ENCODE results near the gene CFDP1. TPM values are rescaled to one million over a fixed set of nuclear protein-coding genes. Genes with fewer than 3 reads are reported as not detected.

Gene CFDP1
- total and polyA plus RNA-seq, 2 of the 13 experiments (the other 11 are each of a cell fraction or from before 2014, with no cell fraction given): 78.6 to 153 TPM

DNA sequence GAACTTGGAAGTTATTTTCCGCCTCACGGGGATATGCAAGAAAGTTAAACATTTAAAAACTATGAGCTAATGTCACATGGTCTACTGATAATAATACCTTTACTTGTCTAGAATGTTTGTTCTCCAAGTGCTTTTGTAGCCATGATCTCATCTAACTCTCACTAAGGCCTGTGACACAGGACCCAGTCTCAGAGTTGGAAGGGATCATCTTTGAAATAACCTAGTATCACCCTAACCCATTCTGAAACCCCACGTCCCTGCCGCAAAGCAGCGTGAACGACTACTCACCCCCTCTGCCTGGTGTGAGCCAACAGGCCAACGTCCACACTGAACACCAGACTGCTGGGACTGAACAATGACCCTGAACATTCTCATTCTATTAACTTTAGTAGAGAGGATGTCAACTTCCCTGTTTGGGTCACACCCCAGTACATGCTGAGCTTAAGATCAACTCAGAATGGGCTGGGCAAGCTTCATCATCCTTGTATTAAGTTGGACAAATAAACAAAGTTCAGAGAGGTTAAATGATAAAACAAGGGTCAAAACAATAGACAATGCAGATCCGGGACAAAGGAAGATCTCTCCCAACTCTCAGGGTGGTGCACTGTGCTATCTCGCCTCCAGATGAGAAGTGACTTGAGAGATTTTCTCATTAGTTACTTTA lies 127.1 kb downstream of the CFDP1 start (continued):
- TF ChIP-seq ZNF484 (CRISPR knock-in tag; IDR thresholded peaks at IDR 0.05; ENCODE audit: borderline replicate concordance, low read depth) (no peak), HNRNPUL1 (IDR thresholded peaks at IDR 0.05; ENCODE audit: low read depth, low read length) (no peak)

DNA sequence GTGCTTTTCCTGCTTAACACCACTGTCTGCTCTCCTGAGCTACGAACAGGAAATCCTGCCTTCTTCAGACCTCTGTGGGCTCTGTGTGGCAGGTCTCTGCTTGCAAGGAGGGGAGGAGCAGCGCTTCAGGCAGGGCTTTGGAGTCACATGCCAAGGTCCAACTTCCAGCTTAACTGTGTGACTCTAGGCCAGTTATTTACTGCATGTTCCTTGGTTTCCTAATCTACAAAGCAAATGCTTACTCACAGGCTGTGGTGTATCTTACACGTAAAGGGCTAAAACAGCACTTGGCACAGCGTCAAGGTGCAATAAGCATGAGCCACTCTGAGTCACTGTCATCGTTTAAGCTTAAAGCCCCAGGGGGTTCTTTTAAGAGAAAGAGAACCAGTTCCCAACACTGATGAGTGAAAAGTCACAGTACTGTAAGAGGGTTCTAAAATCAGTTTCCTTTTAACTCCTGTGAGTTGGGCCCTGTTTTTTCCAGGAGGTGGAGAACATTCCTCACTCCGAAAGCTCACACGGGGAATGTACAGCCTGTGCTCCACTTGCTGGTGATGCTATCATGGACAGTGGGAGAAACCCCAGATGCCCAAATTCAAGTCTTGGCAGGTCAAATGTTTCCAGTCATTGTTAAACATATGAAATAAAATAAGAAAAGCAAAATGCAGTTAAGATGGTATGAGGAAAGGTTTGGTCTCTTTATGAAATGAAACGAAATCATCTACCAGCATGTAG lies 127.8 kb downstream of the CFDP1 start:
- H3K36me3 ChIP-seq (replicated peaks in 1 of 2; ENCODE audit: control insufficient read depth in 1 of 2, insufficient read depth in 2 of 2, low read length in 2 of 2): peaks cover 8 to 35% of the 10 kb centered on the region in 2 experiments
- TSS peak; percentile 84 for BruUV-seq (replicated peaks)
- H3K9ac ChIP-seq (ENCODE audit: insufficient read depth, low read depth, low read length): peak overlapping the region; percentile 89
- H3K79me2 ChIP-seq (ENCODE audit: insufficient read depth, low read length): peaks cover 3% of the 10 kb centered on the region
- ChIA-PET CTCF (ENCODE audit: low intra/inter-chr PET ratio, low total read pairs) (no interaction called here), POLR2A (interaction anchor here (0.8 to 10.2 kb wide), 37 partner anchors 8 to 699 kb away, joined by 3 to 312 read pairs (median 6); partner anchors contain the start of genes BCAR1, CFDP1, GLG1 and KARS1)
- ATAC-seq: peak; percentile 87
- H2AFZ ChIP-seq (ENCODE audit: low read length): no peak overlapping the region
- intact Hi-C loops (cut with micrococcal nuclease; ENCODE audit: unreplicated experiment) (loop anchor here (1.0 to 2.0 kb wide), 3 partner anchors 43 to 79 kb away; no protein-coding TSS in a partner anchor), in situ Hi-C loops (cut with HindIII; ENCODE audit: extremely low pct_ligation_motif_present, low pct_unique_long_range_greater_than_20kb) (loop anchor here (5.0 kb wide), 1 partner anchor 38 kb away; no protein-coding TSS in a partner anchor)
- no peaks in the 10 kb centered on the region; a peak in 1 of 5 replicates for H3K27me3 ChIP-seq (ENCODE audit: control insufficient read depth in 1 of 2, insufficient read depth in 2 of 2, low read length in 2 of 2)
- H3K4me3 ChIP-seq (replicated peaks in 1 of 3; ENCODE audit: insufficient read depth in 1 of 3, low read depth in 2 of 3, low read length in 3 of 3): peak overlapping the region; percentile 46 to 62 (median 55)
- no peaks in the 10 kb centered on the region for H4K20me1 ChIP-seq (ENCODE audit: insufficient read depth, low read length)
- peak; percentile 89 for FAIRE-seq
- peak; percentile 99 for DNase-seq (ENCODE audit: low spot score)
- no peaks in the 10 kb centered on the region for H3K9me3 ChIP-seq (ENCODE audit: low read length)
- WGBS (ENCODE audit: low lambda C conversion rate): under 1% methylated on average over 8 of the region's 8 CpGs
- H3K4me2 ChIP-seq (ENCODE audit: low read depth, low read length): peak overlapping the region; percentile 96
- H3K4me1 ChIP-seq (ENCODE audit: insufficient read depth, low read length): peaks cover 69% of the 10 kb centered on the region
- peak overlapping the region; percentile 99 for H3K27ac ChIP-seq (ENCODE audit: extremely low read length, insufficient read depth, low read length)
- 0 out of 2 replicates have a peak, but pooled peaks have one; percentile 38 for TF ChIP-seq ZNF562 (CRISPR knock-in tag; IDR thresholded peaks at IDR 0.05; ENCODE audit: borderline replicate concordance)
- no peak for TF ChIP-seq ZNF850 (CRISPR knock-in tag; conservative IDR thresholded peaks at IDR 0.05)
- TF ChIP-seq ZNF350 (CRISPR knock-in tag; IDR thresholded peaks at IDR 0.05; ENCODE audit: borderline replicate concordance, low read depth): 0 out of 2 replicates have a peak, but pooled peaks have one; percentile 69
- peak; percentile 56; the same call in 1 of the 2 replicates for TF ChIP-seq ZNF160 (CRISPR knock-in tag; IDR thresholded peaks at IDR 0.05)
- no peak for TF ChIP-seq ZNF207 (IDR thresholded peaks at IDR 0.05; ENCODE audit: borderline replicate concordance)
- peak; percentile 73; the same call in 1 of the 2 replicates for TF ChIP-seq FOSL1 (CRISPR knock-in tag; IDR thresholded peaks at IDR 0.05; ENCODE audit: borderline replicate concordance)
- TF ChIP-seq KLF15 (CRISPR knock-in tag; IDR thresholded peaks at IDR 0.05; ENCODE audit: borderline replicate concordance): no peak
- TF ChIP-seq ZNF12 (CRISPR knock-in tag; IDR thresholded peaks at IDR 0.05): peak; percentile 72
- TF ChIP-seq ZNF333 (CRISPR knock-in tag; IDR thresholded peaks at IDR 0.05; ENCODE audit: borderline replicate concordance): no peak
- TF ChIP-seq SAFB2 (CRISPR knock-in tag; IDR thresholded peaks at IDR 0.05; ENCODE audit: borderline replicate concordance, low read depth): no peak; the same call in 1 of the 2 replicates
- TF ChIP-seq ZNF839 (CRISPR knock-in tag; IDR thresholded peaks at IDR 0.05; ENCODE audit: borderline replicate concordance): no peak
- TF ChIP-seq FOXK1 (CRISPR knock-in tag; IDR thresholded peaks at IDR 0.05; ENCODE audit: borderline replicate concordance, low read depth): peak; percentile 93; the same call in 1 of the 2 replicates
- TF ChIP-seq KDM4B (CRISPR knock-in tag; IDR thresholded peaks at IDR 0.05): no peak
- peak; percentile 94 for TF ChIP-seq TEAD3 (CRISPR knock-in tag; optimal IDR thresholded peaks at IDR 0.05; ENCODE audit: borderline replicate concordance)
- TF ChIP-seq SIX1 (CRISPR knock-in tag; IDR thresholded peaks at IDR 0.05; ENCODE audit: borderline replicate concordance): peak; percentile 70; the same call in 1 of the 2 replicates
- no peak for TF ChIP-seq ZNF225 (CRISPR knock-in tag; IDR thresholded peaks at IDR 0.05)
- 0 out of 2 replicates have a peak, but pooled peaks have one; percentile 85 for TF ChIP-seq ZNF34 (CRISPR knock-in tag; IDR thresholded peaks at IDR 0.05; ENCODE audit: borderline replicate concordance)
- TF ChIP-seq, protein P1, sequence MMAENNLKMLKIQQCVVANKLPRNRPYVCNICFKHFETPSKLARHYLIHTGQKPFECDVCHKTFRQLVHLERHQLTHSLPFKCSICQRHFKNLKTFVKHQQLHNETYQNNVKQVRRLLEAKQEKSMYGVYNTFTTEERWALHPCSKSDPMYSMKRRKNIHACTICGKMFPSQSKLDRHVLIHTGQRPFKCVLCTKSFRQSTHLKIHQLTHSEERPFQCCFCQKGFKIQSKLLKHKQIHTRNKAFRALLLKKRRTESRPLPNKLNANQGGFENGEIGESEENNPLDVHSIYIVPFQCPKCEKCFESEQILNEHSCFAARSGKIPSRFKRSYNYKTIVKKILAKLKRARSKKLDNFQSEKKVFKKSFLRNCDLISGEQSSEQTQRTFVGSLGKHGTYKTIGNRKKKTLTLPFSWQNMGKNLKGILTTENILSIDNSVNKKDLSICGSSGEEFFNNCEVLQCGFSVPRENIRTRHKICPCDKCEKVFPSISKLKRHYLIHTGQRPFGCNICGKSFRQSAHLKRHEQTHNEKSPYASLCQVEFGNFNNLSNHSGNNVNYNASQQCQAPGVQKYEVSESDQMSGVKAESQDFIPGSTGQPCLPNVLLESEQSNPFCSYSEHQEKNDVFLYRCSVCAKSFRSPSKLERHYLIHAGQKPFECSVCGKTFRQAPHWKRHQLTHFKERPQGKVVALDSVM (CRISPR knock-in tag; IDR thresholded peaks at IDR 0.05): peak; percentile 70

All from HepG2 (cell line).